HG03565 (cell line): ENCODE measurements around the gene GGT5.
"Not testable (repeated sequence)": the region's sequence is repeated elsewhere in the genome, so short reads cannot be mapped to it uniquely, and the experiment has no call there.

ENCODE experiments used
- ATAC-seq: cut with Tn5 transposase; IDR thresholded peaks from one replicate; pipeline ENCODE4 v1.9.1; 2021; ENCODE audit warnings: mild to moderate bottlenecking, moderate library complexity; ENCODE audit not compliant: unreplicated experiment

Gene GGT5, protein sequence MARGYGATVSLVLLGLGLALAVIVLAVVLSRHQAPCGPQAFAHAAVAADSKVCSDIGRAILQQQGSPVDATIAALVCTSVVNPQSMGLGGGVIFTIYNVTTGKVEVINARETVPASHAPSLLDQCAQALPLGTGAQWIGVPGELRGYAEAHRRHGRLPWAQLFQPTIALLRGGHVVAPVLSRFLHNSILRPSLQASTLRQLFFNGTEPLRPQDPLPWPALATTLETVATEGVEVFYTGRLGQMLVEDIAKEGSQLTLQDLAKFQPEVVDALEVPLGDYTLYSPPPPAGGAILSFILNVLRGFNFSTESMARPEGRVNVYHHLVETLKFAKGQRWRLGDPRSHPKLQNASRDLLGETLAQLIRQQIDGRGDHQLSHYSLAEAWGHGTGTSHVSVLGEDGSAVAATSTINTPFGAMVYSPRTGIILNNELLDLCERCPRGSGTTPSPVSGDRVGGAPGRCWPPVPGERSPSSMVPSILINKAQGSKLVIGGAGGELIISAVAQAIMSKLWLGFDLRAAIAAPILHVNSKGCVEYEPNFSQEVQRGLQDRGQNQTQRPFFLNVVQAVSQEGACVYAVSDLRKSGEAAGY

DNA sequence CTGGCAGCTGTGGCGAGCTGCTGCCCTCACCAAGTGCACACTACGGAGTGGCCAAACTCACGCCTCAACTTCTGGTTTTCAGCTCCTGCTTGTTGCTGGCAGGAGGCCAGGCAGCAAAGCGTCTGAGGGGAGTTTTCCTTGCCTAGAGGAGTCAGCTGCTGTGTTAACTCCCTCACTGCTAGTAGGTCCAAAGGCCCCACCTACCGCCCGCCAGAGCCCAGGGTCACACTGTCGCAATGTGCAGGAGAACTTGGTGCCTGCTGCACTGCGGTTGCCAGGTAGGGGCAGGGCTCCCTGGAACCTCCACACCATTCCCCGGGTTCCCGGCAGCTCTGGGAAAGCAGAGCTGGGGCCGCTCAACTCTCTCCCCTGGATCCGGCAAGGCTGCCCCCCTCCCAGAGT is at the start of gene GGT5:
TSS of gene GGT5 (minus strand) at position 53 of the 402 bp plus-strand sequence. CDS start 357 bp downstream, outside the sequence.
- not testable (repeated sequence) for ATAC-seq

DNA sequence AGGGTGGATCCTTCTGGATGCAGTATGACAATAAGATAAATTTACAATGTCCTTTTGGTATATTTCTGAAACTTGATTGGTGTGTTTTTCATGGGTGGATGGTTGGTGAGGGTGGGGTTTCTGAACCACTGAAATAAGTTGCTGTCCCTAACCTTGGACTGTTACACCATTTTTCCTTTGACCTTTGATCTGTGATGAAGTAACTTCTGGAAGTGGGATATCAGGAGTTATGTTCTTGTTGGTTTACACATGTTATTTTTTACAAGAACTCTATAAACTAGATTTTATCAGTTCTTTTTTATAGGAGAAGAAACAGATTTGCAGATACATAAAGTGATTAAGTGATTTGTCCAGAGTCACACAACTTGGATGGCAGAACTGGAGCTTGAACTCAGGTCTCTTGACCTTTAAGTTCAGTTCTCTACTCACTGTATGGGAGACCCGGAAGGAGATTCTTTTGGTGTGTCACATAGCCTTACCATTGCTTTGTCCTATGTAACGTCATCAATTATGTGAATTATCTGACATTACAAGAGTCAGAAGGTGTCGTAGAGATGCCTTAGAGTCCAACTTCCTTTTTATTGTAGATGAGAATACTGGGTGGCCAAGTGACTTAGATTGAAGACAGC is 47.4 kb upstream of the GGT5 start:
- not testable (repeated sequence) for ATAC-seq

DNA sequence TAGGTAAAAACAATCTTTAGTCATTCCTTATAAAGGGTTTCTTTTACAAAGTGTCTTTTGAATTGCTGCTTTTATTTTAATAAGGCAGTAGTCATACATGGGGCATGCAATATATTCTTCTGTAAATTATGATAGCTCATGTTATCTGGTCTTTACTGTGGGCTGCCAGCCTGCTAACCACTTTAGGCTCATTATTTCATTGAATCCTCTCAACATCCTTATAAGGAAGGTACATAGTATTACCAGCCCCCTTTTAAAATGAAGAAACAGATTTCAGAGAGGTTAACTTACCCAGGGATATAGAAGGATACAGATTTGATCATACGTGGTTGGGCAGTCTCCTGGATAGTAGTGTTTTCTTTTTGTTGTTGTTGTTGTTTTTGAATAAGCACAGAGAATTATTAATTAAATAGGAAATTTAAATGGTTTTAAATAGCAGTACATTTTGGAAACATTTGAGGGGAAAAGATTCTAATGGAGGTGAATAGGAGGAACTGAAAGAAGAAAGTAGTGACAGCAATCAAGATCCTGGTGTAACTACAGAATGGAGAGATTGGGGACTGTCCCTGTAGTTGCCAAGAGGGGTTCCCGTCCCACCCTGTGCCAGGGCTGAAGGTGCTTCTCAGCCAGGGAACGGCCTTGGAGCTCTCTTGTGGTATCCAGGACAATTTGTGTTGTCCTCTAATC is 46.8 kb upstream of the GGT5 start:
- no peak for ATAC-seq

DNA sequence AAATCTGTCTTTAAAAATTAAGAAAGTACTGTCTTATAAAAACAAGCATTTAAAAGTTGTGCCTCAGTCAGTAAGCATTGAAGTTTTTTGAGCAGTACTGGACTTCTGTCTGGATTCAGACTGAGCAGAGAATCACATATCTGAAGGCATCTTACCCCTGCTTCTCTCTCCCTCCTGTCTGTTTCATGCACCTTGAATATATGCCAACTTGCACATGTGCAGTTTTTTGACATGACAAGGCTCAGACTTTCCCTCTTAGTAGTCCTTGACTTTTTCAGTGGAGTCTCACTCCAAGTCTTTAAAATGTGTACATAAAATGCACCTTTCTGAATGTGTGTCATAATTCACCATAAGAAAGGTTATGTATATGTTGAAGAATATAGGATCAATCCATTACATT is 45.6 kb upstream of the GGT5 start:
- no peak for ATAC-seq

DNA sequence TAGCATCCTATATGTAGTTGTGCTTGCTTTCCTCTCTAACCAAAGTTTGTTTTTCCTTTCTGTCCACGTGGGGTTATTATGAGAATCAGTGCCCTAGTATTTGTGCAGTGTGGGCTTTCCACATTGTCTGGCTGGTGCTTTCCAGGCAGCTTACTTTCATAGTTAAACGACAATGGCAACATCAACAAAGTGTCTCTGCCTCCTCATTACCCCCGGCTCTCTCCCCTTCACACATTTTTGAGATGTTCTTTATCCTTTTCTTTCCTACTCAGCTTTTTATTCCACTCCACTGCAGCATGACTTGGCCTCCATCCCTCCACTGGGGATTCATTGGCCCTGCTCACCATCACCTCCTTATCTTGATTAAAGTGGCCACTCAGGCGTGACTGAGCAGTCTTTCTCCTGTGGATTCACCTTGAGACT is 44.9 kb upstream of the GGT5 start:
- no peak for ATAC-seq

DNA sequence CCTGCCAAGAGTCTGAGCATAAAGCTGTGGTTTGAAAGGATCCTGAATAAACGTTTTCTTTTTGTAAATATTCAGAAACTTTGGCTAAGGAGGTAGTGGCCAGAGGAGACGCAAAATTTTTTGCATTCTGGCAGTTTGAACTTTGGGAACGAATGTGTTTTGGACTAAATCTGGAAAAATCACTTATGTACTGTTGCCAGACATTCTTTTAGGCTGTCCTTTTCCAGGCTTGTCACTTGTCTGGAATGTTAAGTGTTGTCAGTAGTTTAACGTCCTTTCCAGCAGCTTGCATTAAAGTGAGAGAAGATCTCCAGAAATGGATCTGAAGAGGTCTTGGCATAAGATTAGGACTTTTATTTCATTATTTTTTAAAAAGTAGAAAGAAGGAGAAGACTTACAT is 44.2 kb upstream of the GGT5 start:
- no peak for ATAC-seq

GRCh38 chr22:24287801-24288200 is 42.9 kb upstream of the GGT5 start:
- ATAC-seq: not testable (repeated sequence)

- not testable (repeated sequence) for ATAC-seq
Observed at GRCh38 chr22:24287212-24287611, 42.3 kb upstream of the GGT5 start.

DNA sequence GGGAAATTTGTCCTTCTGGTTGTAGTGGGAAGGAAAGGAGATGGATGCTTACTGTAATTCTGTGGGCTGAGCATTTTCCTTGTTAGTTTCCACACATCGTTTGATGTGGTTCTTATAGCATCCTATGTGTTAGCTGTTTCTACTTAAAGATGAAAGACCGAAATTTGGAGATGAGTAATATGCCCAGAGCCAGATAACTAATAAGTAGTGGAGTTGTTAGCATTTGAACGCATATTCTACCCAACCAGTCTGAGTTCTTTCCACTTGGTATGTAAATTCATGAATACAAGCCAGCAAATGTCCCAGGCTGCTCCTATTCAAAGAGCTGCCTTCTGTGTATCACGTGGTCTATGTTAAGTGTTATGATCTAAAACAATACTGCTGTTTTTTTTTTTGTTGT is 40.4 kb upstream of the GGT5 start:
- no peak for ATAC-seq

- no peak for ATAC-seq
Observed at GRCh38 chr22:24284747-24285203, 39.9 kb upstream of the GGT5 start.

GRCh38 chr22:24282401-24282800 is 37.5 kb upstream of the GGT5 start:
- no peak for ATAC-seq

GRCh38 chr22:24280363-24280762 is 35.5 kb upstream of the GGT5 start:
- ATAC-seq: not testable (repeated sequence)

- not testable (repeated sequence) for ATAC-seq
Observed at GRCh38 chr22:24274696-24275405, 30.0 kb upstream of the GGT5 start.

GRCh38 chr22:24273906-24274305 is 29.0 kb upstream of the GGT5 start:
- ATAC-seq: not testable (repeated sequence)

GRCh38 chr22:24273031-24273430 is 28.1 kb upstream of the GGT5 start:
- ATAC-seq: not testable (repeated sequence)

DNA sequence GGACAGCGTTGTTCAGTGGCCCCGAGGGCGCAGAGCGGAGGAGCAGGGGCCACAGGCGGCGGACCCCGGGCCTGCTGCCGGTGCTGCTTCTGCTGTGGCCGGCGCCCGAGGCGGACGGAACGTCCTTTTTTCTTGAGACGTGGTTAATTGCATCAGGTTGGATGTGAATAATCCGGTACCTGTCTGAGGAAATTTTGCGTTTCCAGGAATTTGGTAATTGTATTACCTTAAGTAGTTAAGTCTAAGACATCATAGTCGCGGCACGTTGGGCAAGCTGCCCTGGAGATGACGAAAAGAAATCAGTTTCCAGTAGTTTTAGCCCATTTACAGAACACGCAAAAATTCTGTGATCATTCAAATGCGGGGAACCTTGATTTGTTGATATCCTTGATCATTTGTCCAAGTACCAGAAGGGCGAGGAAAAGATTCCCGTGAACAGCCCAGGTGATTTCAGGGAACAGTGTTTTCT is 26.5 kb upstream of the GGT5 start:
- no peak for ATAC-seq

- ATAC-seq: peak; percentile 70
Observed at GRCh38 chr22:24270556-24271385, 25.9 kb upstream of the GGT5 start, which contains the start of gene SPECC1L. TSS of gene SPECC1L (plus strand) at chr22:24270831. CDS start at chr22:24302232, 31,401 bp downstream.

GRCh38 chr22:24266495-24266894 is 21.6 kb upstream of the GGT5 start:
- ATAC-seq: not testable (repeated sequence)

- ATAC-seq: no peak
Observed at GRCh38 chr22:24265734-24266133, 20.9 kb upstream of the GGT5 start.
